Measurements from ENCODE around the gene ZBTB7A.

ZBTB7A gene

DNA sequence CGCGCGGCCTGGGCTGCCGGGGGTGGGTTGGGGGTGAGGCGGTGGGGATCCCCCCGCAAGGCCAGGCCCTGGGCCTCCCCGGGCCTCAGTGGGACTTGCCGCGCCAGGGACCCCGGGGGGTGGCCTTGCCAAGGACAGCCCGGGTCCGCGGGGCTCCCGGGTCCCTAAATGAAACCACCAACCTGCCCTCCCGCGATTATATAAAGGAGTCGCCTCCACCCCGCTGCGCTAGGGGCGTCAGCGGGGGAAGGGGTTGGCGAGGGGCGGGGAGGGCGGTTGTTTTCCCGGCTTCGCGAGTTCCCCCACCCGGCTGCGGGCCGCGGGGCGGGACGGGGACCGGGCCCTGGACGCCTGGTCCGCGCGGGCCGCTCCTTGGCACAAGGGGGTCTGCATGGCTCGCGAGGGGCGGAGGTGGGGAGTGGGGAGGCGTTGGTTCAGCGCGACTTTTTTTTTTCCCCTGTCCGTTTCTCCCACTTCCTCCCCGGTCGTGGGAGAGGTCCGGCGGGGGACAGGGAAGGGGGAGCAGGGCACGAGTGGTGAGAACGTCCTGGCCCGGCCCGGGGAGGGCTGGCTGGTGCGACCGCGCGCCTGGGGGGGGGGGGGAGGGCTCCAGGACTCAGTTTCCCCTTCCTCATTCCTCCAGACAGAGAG lies 822 bp upstream of the ZBTB7A start:
- no peak for DNase-seq (ENCODE audit: low read depth)

DNA sequence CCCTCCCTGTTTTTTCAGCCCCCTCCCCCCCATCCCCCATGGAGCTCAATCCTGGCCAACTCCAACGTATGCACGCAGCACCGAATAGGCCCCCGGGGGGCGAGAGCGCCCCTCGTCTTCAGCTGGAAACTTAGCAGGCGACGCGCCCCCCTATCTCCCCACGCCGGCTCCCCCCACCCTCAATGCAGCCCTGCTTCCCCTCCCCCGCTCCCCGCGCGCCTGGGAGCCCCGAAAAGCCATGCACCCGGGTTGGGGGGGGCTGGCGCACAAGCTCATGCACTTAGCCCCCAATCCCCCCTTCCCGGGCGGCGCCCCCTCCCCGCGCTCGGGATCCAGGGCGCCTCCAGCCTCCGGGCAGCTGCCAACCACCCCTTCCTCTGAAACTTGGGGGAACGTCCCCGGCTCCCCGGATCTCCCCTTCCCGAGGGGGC lies 508 bp downstream of the ZBTB7A start:
- no peak for DNase-seq (ENCODE audit: low read depth)

DNA sequence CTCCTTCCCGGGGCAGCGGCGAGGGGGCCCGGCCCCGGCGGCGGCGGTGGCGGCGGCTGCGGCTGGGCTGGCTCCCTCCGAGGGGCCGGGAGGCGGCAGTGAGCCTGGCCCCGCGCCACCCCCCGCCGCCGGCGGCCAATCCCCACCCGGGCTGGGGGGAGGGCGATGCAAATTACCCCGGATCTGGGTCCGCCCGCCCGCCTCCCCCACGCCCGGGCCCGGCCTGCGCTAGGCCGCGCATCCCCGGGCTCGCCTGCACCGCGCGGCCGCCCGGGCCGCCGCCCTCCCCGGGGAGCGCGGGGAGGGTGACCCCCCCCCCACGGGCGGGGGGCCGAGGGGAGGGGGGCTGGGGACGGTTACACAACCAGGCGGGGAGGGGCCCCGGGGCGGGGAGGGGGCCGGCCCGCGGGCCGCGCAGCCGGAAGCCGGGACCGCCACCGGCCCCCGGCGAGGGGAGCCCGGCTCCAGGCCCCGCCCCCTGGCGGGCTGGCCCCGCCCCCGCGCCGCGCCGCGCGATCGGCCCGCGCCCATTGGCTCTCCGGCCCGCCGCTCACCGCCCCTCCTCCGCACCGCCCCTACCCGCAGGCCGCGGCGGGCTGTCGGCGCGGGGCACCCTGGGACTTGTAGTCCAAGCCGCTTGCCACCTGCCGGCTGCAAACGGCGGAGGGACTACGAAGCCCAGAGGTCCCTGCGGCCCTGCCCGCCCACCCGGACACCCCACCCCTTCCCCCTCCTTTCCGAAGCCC lies 1.1 kb downstream of the ZBTB7A start:
- DNase-seq (ENCODE audit: low read depth): peak; percentile 96

DNA sequence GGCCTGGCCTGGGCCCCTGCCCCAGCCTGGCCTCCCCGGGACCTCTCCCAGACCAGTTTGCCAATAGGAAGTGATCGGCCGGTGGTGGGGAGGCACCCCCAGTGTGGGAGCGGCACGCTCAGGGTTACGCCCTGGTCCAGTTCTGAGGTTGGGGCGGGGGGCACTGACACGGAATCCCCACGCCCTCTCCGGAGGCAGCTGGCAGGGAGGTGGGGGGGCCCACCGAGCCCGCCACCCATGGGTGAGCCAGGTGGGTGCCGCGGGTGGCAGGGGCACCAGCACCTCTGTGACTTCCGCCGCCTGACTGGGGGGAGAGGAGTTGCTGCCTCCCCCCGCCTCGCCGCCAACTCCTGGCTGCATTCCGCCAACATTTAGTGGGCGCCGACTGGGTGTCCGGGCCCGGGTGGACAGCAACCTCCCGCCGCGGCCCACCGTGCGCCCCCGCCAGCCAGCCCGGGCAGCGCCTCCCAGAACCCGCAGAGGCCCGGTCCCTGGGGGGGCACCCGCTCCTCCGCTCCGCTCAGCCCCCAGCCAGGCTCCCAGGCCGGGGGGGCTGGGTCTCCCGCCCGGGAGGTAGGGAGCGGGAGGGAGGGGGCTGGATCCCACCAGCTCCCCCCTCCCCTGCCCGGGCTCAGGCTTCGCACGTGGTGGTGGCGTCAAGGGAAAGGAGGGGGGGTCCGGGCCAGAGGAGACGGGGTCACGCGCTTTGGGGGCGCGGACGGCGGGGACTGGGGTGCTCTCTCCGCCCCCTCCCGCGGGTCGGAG lies 2.0 kb downstream of the ZBTB7A start:
- DNase-seq (ENCODE audit: low read depth): no peak

DNA sequence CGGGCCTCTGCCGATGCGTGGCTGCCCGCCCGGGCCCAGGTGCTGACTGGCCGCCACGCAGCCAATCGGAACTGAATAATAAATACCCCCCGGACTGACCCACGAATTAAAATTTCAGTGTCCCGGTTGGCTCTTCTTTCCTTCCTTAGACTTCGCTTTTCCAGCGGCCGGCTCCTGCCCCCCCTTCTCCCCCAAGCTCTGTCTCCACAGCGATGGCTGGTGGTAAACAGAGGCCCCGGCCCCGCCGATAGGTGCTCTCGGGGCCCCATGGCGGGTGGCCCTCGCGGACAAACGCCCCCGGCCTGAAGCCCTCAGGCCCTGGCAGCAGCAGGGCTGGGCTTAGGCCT lies 2.6 kb downstream of the ZBTB7A start:
- no peak for DNase-seq (ENCODE audit: low read depth)

DNA sequence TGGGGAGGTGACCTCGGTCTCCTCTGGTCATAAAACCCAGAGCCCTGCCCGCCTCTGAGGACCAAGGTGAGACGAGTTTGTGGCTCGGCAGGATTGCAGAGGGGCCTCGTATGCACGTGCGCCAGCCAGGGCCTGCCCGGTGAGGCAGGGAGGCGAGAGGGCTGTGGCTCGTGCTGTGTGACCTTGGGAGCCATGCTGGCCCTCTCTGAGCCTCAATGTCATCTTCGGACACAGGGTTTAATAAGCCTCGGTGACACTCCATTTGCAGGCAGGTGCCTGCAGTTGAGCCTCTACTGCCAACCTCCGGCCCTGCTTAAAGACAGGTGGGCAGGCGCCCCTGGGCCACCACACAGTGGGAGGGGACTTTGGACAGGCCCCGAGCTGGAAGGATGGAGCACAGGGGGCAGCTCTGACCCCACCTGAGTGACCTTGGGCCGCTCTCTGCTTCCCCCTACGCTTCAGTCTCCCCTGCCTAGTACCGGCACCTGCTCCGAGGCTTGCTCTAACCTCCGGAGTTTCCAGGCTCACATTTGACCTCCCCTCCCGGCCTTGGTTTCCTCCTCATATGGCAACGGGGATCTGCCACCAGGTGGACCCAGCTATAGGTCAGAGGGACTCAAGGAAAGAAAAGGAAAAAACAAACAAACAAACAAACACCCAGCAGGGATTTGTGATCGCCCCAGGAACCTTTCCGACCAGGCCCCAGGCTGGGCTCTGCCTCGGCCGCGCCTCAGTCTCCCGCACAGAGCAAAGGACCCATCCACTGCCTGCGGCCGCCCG lies 3.1 kb downstream of the ZBTB7A start:
- DNase-seq (ENCODE audit: low read depth): no peak

DNA sequence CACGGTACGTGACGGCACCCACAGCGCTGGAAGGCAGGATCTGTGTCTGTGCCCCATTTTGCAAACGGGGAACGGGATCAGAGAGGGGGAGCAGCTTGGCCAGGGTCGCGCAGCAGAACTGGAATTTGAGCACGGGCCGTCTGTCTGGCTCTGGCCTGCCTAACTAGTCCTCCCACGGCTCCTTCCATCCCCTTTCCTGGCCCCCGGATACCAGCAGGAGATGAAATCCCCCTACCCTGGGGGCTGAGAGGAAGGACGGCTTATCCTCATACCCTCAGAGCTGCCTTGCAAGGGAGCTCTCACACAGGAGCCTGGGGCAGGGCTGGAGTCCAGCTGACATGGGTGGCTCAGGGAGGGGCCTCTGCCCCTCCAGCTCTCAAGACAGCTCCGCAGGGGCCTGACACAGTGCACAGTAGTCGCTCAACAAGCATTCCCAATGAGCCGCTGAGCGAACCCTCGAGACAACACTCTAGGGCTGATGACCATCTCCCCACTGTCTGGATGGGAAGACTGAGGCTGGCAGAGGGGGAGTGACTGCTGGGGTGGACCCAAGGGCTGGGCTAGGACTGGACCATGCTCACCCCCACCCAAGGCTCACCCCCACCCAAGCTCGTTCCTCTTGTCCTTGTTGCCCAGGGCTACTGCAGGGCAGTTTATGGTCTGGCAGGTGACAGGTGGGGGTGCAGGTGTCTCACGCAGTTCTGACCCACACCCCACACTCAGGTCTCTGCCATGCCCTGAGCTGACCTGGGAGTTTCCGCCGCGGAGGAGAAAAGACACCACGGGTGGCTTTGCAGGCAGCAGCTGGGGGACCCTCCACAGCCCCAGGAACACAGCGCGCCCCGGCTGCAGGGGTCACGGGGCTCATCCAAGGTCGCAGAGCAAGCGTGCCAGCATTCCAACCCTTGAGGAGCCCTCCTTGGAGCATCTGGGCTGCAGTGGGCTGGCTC lies 4.0 kb downstream of the ZBTB7A start:
- DNase-seq (ENCODE audit: low read depth): no peak

DNA sequence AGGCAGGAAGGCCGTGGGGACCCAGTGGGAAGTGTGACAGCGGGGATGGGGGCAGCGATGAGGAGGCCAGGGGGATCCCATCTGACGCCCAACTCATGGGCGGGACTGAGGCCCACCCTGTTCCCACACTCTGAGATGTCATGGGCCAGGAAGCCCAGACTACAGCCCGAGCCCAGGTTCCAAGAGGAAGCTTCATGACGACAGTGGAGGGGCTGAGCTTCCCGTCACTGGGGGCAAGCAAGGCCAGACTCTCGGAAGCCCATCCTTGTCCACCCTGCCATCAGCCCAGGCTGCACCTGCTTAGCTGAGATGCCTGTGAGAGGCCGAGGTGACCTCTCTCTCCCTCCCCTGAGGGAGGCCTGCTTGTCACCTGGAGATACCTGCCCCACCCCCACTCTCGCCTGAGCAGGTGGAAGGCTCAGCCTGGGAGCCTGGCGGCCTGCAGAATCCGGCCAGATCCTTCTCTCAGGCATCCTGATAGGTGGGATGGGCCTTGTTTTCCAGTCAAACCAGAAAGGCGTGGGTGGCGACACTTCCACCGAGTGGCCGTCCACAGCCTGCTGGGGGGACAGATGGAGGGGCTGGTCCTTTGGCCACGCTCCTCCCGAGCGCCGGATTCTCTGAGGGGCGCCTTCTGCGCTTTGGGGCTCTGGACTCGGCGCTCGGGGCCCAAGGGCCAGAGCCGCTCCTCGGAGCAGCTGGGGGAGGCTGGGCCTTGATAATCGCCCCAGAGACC lies 4.8 kb downstream of the ZBTB7A start:
- DNase-seq (ENCODE audit: low read depth): no peak

DNA sequence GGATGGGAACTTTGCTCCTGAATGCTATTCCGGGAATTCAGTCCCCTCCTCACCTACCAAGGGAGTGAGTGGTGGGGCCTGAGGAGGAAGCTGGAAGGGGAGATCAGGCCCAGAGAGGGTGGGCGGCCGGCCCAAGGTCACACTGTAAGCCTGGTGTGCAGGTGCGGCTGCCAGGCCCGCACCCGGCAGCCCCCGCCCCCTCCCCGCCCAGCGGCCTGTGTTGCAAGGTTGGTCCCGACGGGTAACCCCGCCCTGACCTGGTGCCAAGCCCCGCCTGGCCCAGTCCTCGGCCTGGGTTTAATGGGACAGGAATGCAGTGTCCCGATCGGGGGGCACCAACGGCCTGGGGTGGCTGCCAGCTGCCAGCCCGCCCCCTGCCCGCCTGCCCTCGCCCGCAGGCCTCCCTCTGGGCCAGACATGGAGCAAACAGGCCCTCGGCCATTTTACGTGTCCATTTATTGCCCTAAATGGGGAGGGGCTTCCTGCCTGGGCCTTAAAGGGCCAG lies 5.5 kb downstream of the ZBTB7A start:
- DNase-seq (ENCODE audit: low read depth): peak; percentile 58

DNA sequence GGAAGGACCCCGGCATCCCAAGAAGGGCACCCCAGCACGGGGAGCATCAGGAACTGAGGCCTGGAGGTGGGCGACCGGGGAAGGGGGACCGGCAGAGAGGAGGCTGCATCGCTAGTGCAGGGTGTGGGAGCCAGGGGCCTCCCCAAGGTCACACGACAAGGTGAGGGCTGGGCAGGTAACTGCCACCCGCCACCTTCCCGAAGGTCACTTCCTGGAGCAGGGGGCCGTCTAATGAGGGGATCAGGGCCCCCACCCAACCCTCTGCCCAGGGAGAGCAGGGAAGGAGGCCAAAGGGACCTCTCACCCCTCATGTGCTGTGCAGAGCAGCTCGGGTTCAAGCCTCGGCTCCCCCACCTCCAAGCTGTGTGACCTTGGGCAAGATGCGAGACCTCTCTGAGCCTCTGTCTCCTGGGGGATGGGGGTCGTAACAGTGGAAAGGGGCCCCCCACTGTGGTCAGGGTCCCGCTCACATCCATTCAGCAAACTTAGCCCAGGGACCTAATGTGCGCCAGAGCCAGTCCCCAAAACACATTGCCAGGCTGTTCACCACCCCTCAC lies 6.0 kb downstream of the ZBTB7A start:
- DNase-seq (ENCODE audit: low read depth): no peak

DNA sequence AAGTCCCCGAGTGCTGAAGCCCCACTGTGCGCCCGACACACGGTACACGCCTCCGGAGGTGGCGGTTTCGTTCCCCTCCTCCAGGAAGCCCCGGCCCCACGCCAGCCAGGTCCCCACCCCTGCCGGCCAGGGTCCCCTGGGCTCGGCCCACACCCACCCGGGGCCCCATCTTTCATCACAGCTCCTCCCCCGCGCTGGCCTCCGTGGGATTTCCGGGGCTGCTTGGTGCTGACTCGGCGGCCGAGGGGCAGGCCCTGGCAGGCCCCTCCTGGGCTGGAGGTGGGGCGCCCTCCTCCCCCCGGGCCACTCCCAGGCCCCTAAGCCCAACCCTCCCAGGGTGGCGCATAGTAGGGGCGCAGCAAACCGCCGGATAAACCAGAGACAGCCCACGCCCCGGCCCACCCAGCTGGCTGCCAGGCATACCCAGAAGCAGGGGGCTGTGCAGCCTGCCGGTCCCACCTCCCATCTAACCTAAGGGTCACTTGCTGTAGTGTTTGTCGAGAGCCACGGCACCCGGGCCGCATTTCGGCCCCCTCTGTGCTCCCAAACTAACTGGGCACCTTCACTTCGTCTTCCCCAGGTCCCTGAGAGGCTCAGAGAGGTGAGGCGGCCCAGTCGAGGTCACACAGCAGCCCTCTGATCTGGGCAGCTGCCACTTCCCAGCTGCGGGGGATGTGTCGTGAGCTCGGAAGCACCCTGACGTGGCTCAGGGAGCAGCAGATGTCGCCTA lies 6.6 kb downstream of the ZBTB7A start:
- DNase-seq (ENCODE audit: low read depth): peak; percentile 73

DNA sequence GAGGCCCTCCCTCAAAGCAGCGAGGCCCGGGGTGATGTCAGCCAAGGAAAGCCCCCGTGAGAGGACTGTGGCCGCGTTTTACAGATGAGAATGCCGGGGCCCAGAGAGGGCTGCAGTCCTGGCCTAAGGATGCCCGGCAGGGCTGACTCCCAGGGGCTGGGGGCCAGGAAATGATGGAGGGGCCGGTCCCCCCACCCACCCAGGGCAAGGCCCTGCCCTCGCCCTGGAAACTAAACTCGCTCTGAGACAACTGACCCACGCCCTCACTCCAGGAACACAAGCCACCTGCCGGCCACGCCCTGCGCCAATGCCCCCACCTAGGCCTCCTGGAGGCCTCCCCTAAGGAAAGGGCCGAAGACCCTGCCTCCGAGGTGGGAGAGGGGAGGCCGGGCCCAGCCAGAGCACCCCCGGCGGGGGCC lies 7.2 kb downstream of the ZBTB7A start:
- DNase-seq (ENCODE audit: low read depth): no peak

DNA sequence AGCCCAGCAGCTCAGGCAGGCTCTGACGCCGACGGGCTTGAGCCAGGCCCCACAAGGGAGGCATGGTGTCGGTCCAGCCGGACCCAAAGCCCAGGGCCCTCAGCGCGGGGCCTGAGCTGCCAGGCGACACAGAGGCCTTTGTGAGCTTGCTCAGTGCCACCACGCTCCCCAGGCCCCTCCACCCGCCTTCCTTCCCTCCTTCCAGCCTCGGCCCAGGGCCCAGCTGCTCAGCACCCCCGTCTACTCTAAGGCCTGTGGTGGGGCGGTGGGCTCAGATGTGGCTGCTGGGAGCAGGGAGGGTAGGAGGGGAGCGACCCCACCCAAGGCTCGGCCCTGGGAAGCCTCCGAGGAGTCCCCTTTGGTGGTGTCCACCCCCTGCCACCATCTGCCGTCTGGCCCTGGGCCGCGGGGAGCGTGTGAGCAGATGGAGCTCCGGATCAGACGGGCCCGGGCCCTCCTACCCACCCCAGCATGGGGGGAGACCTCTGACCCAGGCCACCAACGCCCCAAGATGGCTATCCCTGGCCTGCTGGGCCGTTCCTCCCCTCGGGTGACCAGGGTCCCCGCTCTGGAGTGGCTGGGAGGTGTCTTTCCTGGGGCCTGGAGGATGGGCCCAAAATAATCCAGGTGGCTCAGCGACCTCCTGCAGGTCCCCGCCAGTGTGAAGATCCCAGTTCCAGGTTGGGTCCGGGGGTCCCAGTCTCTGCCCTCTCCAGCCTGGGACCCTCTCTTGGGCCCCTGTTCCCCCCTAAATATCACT lies 7.8 kb downstream of the ZBTB7A start:
- DNase-seq (ENCODE audit: low read depth): no peak

DNA sequence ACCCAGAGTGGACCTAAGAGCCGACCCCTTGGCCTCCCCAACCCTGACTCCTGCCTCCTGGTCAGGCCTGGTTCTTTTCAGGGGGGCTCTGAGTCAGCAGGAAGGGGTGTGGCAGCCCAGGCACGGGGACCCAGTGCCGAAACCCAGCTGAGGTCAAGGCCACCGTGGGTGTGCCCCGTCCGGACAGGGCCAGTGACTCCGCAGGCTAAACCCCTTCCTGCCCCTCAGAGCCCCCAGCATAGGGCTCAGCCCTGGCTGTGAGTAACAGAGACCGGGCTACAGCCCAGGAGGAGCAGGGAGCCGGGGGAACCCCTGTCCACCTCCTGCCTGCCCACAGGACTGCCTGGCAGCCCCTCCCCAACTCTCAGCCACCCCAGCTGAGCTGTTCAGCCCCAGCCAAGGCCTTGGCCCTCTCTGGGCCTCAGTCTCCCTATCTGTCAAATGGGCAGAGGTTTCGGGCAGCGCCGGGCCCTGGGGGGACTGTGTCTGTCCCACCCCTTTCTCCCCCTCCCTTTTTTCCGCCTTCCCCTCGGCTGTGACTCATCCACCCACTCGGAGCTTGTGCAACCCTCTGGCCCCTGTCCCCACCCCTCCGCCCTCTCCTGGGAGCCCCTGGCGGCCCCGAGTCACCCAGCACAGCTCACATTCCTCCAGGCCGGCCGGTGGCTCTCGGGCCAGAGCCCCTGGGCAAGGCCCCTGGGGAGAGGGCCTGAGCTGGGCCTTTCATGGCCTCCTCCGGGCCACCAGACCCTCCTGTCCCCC lies 8.6 kb downstream of the ZBTB7A start:
- DNase-seq (ENCODE audit: low read depth): peak; percentile 87

DNA sequence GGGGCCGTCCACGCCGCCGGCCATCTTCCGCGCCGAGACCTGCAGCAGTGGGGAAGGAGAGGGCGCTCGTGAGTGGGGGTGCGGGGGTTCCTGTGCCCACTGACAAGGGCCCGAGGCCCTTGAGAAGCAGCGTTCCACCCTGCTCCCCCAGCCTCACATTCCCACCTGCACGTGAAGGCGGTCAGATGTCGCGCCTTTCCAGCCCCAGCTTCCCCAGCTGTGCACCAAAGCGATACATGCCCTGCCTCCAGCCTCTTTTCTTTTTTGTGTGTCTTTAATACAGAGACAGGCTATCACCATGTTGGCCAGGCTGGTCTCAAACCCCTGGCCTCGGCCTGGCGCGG lies 11.5 kb downstream of the ZBTB7A start:
- no peak for DNase-seq (ENCODE audit: low read depth)

DNA sequence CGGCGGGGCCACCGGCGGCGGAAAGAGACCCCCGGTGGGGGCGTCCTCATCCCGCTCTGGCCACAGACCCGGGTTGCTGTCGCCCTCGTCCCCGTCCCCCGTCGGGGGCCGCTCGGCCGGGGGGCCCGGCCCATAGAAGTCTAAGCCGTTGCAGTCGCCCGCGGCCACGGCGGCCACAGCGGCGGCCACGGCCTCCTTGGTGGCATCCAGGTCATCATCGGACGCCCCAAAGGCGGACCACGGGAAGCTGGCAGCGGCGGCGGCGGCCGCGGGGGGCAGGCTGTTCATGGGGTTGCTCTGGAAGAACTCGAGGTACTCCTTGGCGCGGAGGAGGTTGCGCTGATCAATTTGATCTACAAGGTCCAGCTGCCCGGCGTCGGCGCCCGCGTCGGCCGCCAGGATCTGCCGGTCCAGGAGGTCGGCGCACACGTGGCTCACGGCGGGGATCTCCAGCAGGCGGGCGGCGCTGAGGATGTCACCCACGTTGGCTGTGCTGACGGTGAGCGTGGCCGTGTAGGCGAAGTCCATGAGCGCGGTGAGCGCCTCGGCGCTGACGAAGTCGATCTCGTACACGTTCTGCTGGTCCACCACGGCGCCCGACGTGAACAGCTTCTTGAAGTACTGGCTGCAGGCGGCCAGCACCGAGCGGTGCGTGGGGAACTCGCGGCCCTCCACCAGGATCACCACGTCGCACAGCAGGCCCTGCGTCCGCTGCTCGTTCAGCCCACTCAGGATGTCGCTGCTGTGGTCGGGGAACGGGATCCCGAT lies 12.1 kb downstream of the ZBTB7A start:
- no peak for DNase-seq (ENCODE audit: low read depth)

Data from amniotic epithelial cell (primary cell).